Mononuclear cell (primary cell): ENCODE measurements around the gene CD86. TPM values are rescaled to one million over a fixed set of nuclear protein-coding genes. Genes with fewer than 3 reads are reported as not detected.

Experiments used
- H3K27me3 ChIP-seq: 2 replicates; pipeline ENCODE4 v1.6.0; 2011; ENCODE audit warnings: low read length, control low read depth; ENCODE audit not compliant: insufficient read depth
- H3K4me1 ChIP-seq: 2 replicates; pipeline ENCODE4 v1.5.1; 2011; ENCODE audit warnings: mild to moderate bottlenecking, low read length, control low read depth; ENCODE audit not compliant: insufficient read depth
- H3K4me3 ChIP-seq: 2 replicates; pipeline ENCODE4 v1.5.1; 2011; ENCODE audit warnings: mild to moderate bottlenecking, low read length, moderate library complexity
- H3K9me3 ChIP-seq: 2 replicates; pipeline ENCODE4 v1.5.1; 2011; ENCODE audit warnings: low read depth, mild to moderate bottlenecking, control low read depth, low read length
- total RNA-seq: library from RNA; depleted of rRNA; stranded (reverse); fragments of >200 nt; gene quantifications from one replicate; pipeline ENCODE4 v1.2.3, GENCODE V29; 2012

Gene CD86, protein sequence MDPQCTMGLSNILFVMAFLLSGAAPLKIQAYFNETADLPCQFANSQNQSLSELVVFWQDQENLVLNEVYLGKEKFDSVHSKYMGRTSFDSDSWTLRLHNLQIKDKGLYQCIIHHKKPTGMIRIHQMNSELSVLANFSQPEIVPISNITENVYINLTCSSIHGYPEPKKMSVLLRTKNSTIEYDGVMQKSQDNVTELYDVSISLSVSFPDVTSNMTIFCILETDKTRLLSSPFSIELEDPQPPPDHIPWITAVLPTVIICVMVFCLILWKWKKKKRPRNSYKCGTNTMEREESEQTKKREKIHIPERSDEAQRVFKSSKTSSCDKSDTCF
- total RNA-seq, result 50.1 TPM

DNA sequence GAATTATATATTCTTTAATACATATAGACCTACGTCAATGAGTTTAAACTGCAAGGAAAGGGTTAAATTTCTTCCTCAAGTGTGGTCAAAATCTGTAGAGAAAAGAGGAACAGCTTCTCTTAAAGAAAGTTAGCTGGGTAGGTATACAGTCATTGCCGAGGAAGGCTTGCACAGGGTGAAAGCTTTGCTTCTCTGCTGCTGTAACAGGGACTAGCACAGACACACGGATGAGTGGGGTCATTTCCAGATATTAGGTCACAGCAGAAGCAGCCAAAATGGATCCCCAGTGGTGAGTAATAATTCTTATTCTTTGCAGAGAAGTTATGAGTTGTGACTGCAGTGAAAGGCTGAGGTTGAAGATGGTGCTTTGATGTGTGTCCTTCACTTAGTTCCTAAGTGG is at the start of gene CD86:
TSS of gene CD86 (plus strand) at position 148 of the 400 bp plus-strand sequence. CDS start at position 276, 128 bp downstream.
- Histone ChIP-seq H3K4me1 (peaks cover 31% of the 10 kb centered on the region), H3K9me3 (no peaks in the 10 kb centered on the region), H3K4me3 (peak within 1 kb of the TSS; percentile 57), H3K27me3 (no peaks in the 10 kb centered on the region)

DNA sequence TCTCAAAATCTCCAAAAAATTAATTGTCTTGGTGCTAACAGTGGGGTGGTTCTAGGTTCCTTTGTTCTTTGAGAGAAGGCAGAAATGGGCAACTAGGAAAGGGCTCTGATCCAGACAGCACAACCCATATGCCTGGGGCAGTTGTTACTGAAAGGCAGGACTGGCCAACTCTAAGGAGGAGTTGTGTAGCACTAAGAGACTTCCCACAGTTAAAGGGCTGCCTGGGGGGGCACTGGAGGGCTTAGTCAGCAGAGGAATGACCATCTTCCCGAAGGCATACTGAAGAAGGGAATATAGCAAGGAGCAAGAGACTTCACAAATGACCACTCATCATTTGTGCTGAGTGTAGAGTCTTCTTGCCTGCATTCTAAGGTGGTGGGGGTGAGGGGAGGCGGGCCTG is 48.9 kb upstream of the CD86 start:
- H3K4me3 ChIP-seq, result no peak overlapping the region
- no peaks in the 10 kb centered on the region for H3K9me3 ChIP-seq
- H3K4me1 ChIP-seq, result peaks cover 36% of the 10 kb centered on the region
- no peaks in the 10 kb centered on the region for H3K27me3 ChIP-seq

DNA sequence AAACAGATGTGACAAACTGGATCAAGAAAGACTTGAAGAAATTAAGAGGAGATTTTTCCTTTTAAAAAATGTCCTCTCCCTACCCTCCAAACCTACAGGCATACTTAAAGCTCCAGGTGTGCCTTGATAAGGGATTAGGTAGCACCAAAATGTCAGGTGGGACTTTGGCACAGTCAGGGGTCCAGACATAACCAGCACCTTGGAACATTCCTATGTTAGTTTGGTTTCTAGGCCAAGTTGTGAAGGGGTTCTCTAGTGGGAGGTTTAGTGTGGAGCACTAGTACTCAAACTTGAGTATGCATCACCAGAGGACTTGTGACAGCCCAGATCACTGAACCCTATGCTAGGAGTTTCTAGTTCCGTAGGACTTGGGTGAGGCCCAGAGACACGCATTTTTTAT is 47.0 kb upstream of the CD86 start:
- no peaks in the 10 kb centered on the region for H3K27me3 ChIP-seq
- H3K4me1 ChIP-seq, result peaks cover 22% of the 10 kb centered on the region
- H3K4me3 ChIP-seq, result no peak overlapping the region
- H3K9me3 ChIP-seq, result no peaks in the 10 kb centered on the region

DNA sequence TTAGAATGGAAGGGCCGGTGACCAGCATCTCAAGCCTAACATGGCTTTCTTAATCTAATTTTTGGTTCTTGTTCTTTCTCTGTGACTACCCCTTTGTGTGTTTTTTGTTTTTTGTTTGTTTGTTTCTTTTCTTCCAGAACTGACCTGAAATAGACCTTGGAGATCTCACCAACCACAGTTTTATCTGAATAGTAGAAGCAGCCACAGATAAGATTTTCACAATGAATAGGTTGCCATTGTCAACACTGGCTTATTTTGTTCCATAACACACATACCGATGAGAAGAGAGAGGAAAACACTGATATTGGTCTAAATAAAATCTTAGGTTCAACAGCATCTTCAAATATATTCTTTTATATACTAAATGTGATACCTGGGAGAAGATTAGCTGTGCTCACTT is 44.7 kb upstream of the CD86 start:
- no peaks in the 10 kb centered on the region for H3K27me3 ChIP-seq
- peaks cover under 1% of the 10 kb centered on the region for H3K4me1 ChIP-seq
- H3K4me3 ChIP-seq, result no peak overlapping the region
- no peaks in the 10 kb centered on the region for H3K9me3 ChIP-seq

DNA sequence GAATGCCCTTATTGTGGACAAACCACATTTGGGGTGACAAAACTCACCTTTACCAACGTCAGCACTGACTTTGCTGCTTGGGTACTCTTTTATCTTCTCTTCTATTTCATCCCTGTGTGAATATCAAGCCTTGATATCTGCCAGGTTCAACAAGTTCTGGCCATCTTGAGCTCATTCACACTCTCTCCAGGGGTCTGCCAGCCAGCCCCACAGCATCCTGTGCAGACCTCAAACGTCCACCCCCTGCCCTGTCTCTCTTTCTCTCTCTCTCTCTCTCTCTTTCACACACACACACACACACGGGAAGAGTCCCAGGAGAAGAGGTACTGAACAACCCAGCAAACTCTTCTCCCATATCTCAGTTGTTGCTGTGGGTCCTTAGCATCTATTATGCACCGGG is 43.8 kb upstream of the CD86 start:
- Histone ChIP-seq H3K9me3 (no peaks in the 10 kb centered on the region), H3K4me1 (no peaks in the 10 kb centered on the region), H3K27me3 (no peaks in the 10 kb centered on the region), H3K4me3 (no peak overlapping the region)

DNA sequence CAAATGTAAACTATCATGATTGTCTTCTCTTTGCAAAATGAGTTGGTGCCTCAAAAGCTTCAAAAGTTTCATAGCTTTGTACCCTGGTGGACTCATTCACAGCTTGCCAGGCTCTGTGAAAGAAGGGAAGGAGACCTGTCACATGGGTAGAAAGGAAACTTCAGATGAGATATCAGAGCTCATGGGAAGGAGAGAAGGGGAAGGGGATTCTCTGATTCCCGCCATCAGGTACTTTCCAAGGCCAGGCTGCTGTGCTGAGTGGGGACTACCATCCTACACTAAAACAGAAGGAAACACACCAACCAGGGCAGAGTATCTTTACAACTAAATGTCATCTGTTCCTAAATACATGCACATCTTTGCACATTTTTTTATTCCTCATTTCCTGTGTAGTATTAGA is 42.3 kb upstream of the CD86 start:
- no peak overlapping the region for H3K4me3 ChIP-seq
- H3K27me3 ChIP-seq, result no peaks in the 10 kb centered on the region
- no peaks in the 10 kb centered on the region for H3K9me3 ChIP-seq
- no peaks in the 10 kb centered on the region for H3K4me1 ChIP-seq

DNA sequence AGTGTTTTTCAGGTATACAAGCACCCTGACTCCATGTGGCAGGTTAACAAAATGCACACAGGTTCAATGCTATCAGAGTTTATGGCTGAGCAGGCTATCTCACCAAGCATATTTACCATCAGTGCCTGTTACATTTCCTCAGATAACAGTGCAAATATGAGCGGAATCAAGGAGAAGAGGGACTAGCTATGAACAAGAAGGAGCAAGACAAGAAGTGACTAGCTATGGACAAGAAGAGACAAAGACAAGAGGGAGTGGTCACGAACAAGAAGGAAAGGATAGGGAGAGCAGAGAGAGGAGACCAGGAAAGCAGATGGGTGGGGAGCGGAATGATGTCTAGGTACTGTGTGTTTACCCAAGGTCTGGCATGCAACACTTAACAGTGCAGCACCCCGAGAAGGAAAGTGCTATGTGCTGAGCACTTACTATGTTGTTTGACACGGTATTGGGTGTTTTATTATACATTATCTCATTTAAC is 41.7 kb upstream of the CD86 start:
- H3K4me1 ChIP-seq, result no peaks in the 10 kb centered on the region
- no peaks in the 10 kb centered on the region for H3K9me3 ChIP-seq
- no peak overlapping the region for H3K4me3 ChIP-seq
- no peaks in the 10 kb centered on the region for H3K27me3 ChIP-seq

DNA sequence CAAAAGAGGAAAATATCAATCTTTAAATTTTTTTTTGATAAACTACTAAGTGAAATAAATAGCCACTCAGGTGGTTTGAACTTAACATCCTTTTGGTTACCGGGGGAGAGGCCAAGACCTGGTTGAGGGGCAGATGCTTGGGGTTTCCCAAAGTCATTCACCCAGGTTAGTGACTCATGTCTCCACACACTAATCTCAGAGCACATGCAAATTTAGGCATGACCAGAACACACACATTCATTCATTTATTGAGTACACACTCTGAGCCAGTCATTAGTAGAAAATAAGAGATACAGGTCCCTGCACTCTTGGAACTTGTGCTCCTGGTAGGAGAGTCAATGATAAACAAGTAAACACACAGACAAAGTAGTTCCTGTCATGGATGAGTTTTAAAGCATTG is 40.4 kb upstream of the CD86 start:
- H3K4me1 ChIP-seq, result no peaks in the 10 kb centered on the region
- no peaks in the 10 kb centered on the region for H3K27me3 ChIP-seq
- no peaks in the 10 kb centered on the region for H3K9me3 ChIP-seq
- no peak overlapping the region for H3K4me3 ChIP-seq

DNA sequence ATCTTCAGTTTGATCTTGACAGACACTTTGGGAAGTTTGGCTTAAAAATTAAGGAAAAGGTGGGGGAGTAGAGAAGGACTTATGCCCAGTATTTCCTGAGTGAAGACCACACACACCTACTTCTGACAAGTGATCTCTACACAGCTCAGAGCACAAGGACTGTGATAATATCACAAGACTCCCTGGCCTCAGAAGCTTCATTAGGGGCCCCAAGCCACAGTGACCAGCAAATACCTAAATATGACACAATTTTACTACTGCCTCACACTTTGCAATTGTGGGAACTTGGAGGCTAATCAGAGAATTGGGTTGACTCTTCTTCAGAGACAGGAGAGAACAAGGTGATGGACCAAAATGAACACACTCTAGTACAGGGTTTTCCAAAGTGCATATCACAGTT is 35.7 kb upstream of the CD86 start:
- Histone ChIP-seq H3K27me3 (no peaks in the 10 kb centered on the region), H3K4me1 (peaks cover 11% of the 10 kb centered on the region), H3K4me3 (no peak overlapping the region), H3K9me3 (no peaks in the 10 kb centered on the region)

DNA sequence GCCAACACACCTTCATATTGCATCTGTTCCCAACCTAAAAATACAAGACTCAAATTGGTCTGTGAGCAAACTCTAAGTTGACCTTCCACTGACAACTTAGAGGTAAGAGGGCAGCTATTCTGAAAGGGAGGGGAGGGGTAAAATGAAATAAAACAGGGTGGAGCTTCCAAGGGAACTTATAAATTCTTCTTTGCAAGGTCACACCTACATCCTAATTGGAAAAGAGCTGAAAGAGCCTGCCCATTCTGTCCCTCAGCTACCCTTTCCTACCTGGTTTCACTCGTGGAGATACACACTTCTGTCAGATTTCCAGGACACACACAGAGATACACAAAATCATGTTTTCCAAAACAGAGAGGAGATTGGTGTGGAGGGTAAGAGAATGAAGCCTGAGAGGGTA is 34.1 kb upstream of the CD86 start:
- H3K27me3 ChIP-seq, result no peaks in the 10 kb centered on the region
- no peaks in the 10 kb centered on the region for H3K9me3 ChIP-seq
- H3K4me3 ChIP-seq, result no peak overlapping the region
- H3K4me1 ChIP-seq, result peaks cover 11% of the 10 kb centered on the region

DNA sequence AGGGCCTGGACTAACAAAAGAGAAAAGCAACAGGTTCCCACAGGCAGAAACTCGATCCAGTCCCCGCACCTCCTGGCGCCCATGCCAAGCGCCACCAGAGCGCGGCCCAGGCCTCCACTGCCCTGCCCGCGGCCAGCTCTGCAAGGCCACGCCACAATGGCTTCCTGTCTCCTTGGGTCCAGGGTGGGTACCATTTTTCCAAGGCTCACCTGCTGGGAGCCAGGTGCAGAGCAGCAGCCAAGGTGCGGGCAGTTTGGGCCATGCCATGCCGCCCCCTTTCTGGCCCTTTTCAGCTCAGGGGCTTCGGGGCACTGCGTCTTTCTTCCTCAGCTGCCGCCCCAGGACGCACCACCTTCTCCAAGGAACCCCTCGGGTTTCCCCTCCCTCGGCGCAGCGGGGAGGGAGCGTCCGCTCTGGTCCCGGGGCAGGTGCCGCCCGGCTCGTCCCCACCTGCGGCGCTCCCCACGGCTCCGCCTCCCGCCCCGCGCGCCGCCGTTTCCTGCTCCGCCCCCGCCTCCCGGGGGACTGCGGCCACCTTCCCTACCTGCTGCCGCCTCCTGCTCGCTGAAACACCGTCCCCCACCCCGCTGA is 33.3 kb upstream of the CD86 start, which contains the start of gene ILDR1:
TSS of gene ILDR1 (minus strand) at position 437 of the 591 bp plus-strand sequence. CDS start at position 267, 170 bp downstream.
- H3K9me3 ChIP-seq, result no peaks in the 10 kb centered on the region
- no peaks in the 10 kb centered on the region for H3K27me3 ChIP-seq
- H3K4me1 ChIP-seq, result peaks cover 11% of the 10 kb centered on the region
- no peak within 1 kb of the TSS for H3K4me3 ChIP-seq

DNA sequence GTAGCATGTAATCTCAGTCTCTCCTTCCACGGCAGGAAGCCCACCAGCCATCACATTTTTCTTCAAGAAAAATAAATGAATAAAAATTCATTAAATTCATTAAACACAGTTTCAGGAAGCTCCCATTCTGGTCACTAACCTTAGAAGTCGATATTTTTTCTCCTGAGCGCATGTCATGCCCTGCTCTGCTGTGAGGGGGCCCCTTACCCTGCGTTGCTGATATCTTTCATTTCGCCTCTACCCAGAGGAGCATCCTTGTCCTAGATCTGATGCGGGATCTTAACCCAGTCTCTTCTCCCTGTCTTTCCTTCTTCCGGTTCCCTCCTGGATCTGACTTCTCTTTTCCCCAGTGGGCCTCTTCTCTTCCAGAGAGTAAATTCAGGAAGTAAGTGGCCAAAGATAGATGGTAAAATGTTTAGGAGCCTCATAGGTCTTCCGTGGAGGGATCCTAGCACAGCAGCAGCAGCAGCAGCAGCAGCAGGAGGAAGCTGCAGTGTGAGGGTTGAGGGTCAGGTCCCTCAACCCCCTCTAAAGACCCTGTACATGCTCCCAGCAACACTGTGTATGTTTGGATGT is 31.7 kb upstream of the CD86 start:
- no peak overlapping the region for H3K4me3 ChIP-seq
- H3K4me1 ChIP-seq, result peaks cover 11% of the 10 kb centered on the region
- no peaks in the 10 kb centered on the region for H3K27me3 ChIP-seq
- H3K9me3 ChIP-seq, result no peaks in the 10 kb centered on the region

DNA sequence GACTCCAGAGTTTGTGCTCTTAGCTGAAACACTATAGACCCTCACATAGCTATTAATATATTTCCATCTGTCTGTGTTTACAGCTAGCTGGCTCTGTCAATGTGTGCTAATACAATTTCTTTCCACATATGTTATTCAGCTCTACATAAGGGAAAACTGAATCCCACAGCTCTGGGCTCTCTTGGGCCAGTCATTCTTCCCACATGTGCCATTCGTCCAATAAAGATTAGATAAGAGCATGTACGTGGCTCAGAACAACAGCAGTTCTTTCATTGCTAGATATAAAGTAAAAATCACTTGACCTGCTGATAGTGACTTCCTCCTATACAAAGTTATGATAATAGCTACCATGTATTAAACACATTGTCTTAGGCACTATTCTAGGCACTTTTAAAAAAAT is 30.4 kb upstream of the CD86 start:
- no peaks in the 10 kb centered on the region for H3K9me3 ChIP-seq
- H3K27me3 ChIP-seq, result no peaks in the 10 kb centered on the region
- no peak overlapping the region for H3K4me3 ChIP-seq
- H3K4me1 ChIP-seq, result peaks cover 11% of the 10 kb centered on the region

DNA sequence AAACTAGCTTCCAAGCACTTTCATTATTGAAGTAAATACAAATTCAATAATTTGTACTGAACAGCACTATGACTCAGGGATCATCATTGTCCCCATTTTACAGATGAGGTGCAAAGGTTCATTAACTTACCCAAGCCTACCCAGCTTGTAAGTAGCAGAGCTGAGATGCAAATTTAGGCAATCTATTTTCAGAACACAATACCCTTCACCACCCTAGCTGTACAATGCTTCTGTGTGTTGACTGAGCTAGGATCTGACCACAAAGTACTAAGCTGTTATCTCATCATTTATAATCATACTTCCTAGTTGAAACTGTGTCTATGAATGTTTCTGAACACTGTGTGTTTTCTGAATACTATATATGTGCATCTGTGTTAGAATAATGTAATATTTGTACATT is 29.9 kb upstream of the CD86 start:
- peaks cover 13% of the 10 kb centered on the region for H3K4me1 ChIP-seq
- H3K4me3 ChIP-seq, result no peak overlapping the region
- no peaks in the 10 kb centered on the region for H3K9me3 ChIP-seq
- no peaks in the 10 kb centered on the region for H3K27me3 ChIP-seq

DNA sequence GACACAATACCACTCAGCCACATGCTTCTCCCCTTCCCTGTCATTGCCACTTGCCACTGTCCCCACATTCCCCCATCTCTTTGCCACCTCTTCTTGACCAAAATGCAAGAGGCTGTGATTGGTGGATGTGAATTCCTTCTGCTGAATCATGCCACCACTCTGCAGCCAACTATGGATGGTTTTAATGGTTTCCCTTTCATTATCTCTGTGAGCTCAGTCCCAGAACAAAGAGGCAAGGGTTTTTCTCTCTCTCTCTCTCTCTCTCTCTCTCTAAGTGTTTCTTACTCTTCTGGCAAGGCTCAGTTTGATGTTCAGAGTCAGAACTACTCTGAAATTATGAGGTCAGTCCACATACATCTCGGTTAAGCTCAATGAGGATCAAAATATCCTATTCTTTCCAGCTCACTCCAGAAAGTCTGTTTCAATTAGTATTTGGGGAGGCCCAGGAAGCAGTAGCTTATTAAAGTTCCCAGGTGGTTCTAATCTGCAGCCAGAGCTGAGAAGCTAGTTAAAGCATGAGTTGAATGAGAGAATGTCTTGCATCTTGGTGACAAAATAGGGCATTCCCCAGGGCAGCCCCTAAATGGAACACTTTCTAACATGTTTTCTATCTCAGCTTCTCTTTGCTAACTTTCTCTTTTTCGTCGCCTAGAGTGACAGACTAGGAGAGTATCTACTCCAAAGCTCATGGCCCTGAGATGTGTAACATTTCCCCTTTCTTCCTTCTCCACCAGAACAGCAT is 24.6 kb upstream of the CD86 start:
- Histone ChIP-seq H3K9me3 (no peaks in the 10 kb centered on the region), H3K4me1 (peaks cover 7% of the 10 kb centered on the region)

More for the DNA sequence above, 24.6 kb upstream of the CD86 start:
- Histone ChIP-seq H3K27me3 (no peaks in the 10 kb centered on the region), H3K4me3 (no peak overlapping the region)
